ENCODE data around the gene ME3.

DNA sequence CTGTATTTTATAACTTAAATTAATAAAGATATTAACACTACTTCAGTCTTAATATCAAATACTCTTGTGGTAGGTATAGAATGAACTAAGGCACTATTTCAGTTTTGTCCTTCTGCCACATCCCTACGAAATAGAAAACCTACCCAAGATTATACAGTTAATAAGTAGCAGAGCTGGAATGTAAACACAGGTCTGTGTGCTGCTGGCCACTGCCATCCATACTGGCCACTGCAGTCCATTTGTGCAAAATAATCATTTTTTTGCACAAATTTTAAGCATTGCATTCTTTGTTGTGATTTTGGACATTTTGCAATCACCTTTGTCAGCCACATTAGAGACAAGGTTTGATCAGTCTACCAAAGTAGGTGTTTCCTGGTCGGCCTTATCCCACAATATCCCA is 91.9 kb downstream of the ME3 start:
- no peak for TF ChIP-seq CTCF (IDR thresholded peaks at IDR 0.05)
- TF ChIP-seq POLR2A (IDR thresholded peaks at IDR 0.05), result no peak
- TF ChIP-seq POLR2AphosphoS5 (IDR thresholded peaks at IDR 0.05; ENCODE audit: insufficient read depth in 1 of 2, low read depth in 1 of 2), result no peak

Measured in vagina (tissue), 2 donors.